MM.1S (cell line): ENCODE measurements around the gene C1orf74.

Experiments used
- DNase-seq: peaks from one replicate; pipeline ENCODE4 v3.0.0-alpha.2; 2015
- H2AFZ ChIP-seq: fragments of 300-600 bp; sonication (generic); 2 replicates; pipeline ENCODE4 v1.6.0; 2016; ENCODE audit warnings: antibody characterized with exemption, low read length
- H3F3A ChIP-seq: fragments of 300-600 bp; sonication (generic); 2 replicates; pipeline ENCODE4 v1.6.1; 2016; ENCODE audit warnings: mild to moderate bottlenecking, antibody characterized with exemption, low read length, moderate library complexity, mixed read lengths; ENCODE audit not compliant: insufficient read depth
- H3K27ac ChIP-seq: fragments of 300-600 bp; sonication (generic); 2 replicates; pipeline ENCODE4 v1.5.1; 2016; ENCODE audit warnings: mild to moderate bottlenecking, low read length
- H3K27me3 ChIP-seq: fragments of 300-600 bp; sonication (generic); replicated peaks from 2 replicates; pipeline ENCODE4 v1.6.0; 2016; ENCODE audit warnings: low read length; ENCODE audit not compliant: insufficient read depth
- H3K36me3 ChIP-seq: fragments of 300-600 bp; sonication (generic); replicated peaks from 2 replicates; pipeline ENCODE4 v1.6.1; 2016; ENCODE audit warnings: mild to moderate bottlenecking, low read length, mixed read lengths; ENCODE audit not compliant: insufficient read depth
- H3K4me1 ChIP-seq: fragments of 300-600 bp; sonication (generic); 2 replicates; pipeline ENCODE4 v1.6.1; 2016; ENCODE audit warnings: low read length, mixed read lengths
- H3K4me2 ChIP-seq: fragments of 300-600 bp; sonication (generic); 2 replicates; pipeline ENCODE4 v1.6.0; 2016; ENCODE audit warnings: low read depth, low read length
- H3K4me3 ChIP-seq: fragments of 300-600 bp; sonication (generic); 2 replicates; pipeline ENCODE4 v1.5.1; 2016; ENCODE audit warnings: low read length, mixed read lengths
- H3K79me2 ChIP-seq: fragments of 300-600 bp; sonication (generic); 2 replicates; pipeline ENCODE4 v1.6.1; 2016; ENCODE audit warnings: mixed run types, low read length, mixed read lengths
- H3K9ac ChIP-seq: fragments of 300-600 bp; sonication (generic); 2 replicates; pipeline ENCODE4 v1.6.1; 2016; ENCODE audit warnings: low read length, mixed read lengths
- H3K9me2 ChIP-seq: fragments of 300-600 bp; sonication (generic); replicated peaks from 2 replicates; pipeline ENCODE4 v1.6.1; 2016; ENCODE audit warnings: mild to moderate bottlenecking, low read length, mixed read lengths; ENCODE audit not compliant: insufficient read depth
- H3K9me3 ChIP-seq: fragments of 300-600 bp; sonication (generic); replicated peaks from 2 replicates; pipeline ENCODE4 v1.6.1; 2016; ENCODE audit warnings: mild to moderate bottlenecking, low read length, mixed read lengths; ENCODE audit not compliant: insufficient read depth
- H4K20me1 ChIP-seq: fragments of 300-600 bp; sonication (generic); 2 replicates; pipeline ENCODE4 v1.6.1; 2016; ENCODE audit warnings: mild to moderate bottlenecking, low read length, moderate library complexity, mixed read lengths; ENCODE audit not compliant: insufficient read depth
- EZH2 ChIP-seq: fragments of 300-600 bp; sonication (generic); optimal IDR thresholded peaks from 2 replicates; pipeline ENCODE3; 2017; ENCODE audit warnings: low read depth, mild to moderate bottlenecking, antibody characterized with exemption, low read length, mixed read lengths
- EZH2phosphoT487 ChIP-seq: fragments of 300-600 bp; sonication (generic); IDR thresholded peaks from 2 replicates; pipeline ENCODE4 v1.6.1; 2018; ENCODE audit warnings: antibody characterized with exemption, low read length
- TF ChIP-seq, protein P1 (sequence below): fragments of 300-600 bp; sonication (generic); IDR thresholded peaks from 2 replicates; pipeline ENCODE4 v1.5.1; 2016; ENCODE audit warnings: antibody characterized with exemption, low read length, mixed read lengths

The C1orf74 gene

GRCh38 chr1:209751627-209752231 lies 32.6 kb downstream of the C1orf74 start:
- peaks cover 41% of the 10 kb centered on the region for H3F3A ChIP-seq
- peak; percentile 67 for DNase-seq
- no peak for TF ChIP-seq EZH2phosphoT487
- TF ChIP-seq, protein P1, sequence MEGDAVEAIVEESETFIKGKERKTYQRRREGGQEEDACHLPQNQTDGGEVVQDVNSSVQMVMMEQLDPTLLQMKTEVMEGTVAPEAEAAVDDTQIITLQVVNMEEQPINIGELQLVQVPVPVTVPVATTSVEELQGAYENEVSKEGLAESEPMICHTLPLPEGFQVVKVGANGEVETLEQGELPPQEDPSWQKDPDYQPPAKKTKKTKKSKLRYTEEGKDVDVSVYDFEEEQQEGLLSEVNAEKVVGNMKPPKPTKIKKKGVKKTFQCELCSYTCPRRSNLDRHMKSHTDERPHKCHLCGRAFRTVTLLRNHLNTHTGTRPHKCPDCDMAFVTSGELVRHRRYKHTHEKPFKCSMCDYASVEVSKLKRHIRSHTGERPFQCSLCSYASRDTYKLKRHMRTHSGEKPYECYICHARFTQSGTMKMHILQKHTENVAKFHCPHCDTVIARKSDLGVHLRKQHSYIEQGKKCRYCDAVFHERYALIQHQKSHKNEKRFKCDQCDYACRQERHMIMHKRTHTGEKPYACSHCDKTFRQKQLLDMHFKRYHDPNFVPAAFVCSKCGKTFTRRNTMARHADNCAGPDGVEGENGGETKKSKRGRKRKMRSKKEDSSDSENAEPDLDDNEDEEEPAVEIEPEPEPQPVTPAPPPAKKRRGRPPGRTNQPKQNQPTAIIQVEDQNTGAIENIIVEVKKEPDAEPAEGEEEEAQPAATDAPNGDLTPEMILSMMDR, result no peak
- TF ChIP-seq EZH2, result no peak
- H4K20me1 ChIP-seq, result no peaks in the 10 kb centered on the region
- H3K79me2 ChIP-seq, result peaks cover 4% of the 10 kb centered on the region
- no peaks in the 10 kb centered on the region for H3K27me3 ChIP-seq
- H2AFZ ChIP-seq, result no peak overlapping the region
- H3K9me3 ChIP-seq, result no peaks in the 10 kb centered on the region
- H3K4me2 ChIP-seq, result peak overlapping the region; percentile 60
- H3K9ac ChIP-seq, result 0 out of 2 replicates have a peak overlapping the region, but pooled peaks have one; percentile 1
- H3K27ac ChIP-seq, result peak overlapping the region; percentile 43; the same call in 1 of the 2 replicates
- H3K4me3 ChIP-seq, result peak overlapping the region; percentile 5; the same call in 1 of the 2 replicates
- H3K36me3 ChIP-seq, result no peaks in the 10 kb centered on the region
- no peaks in the 10 kb centered on the region for H3K9me2 ChIP-seq
- H3K4me1 ChIP-seq, result peaks cover 60% of the 10 kb centered on the region

DNA sequence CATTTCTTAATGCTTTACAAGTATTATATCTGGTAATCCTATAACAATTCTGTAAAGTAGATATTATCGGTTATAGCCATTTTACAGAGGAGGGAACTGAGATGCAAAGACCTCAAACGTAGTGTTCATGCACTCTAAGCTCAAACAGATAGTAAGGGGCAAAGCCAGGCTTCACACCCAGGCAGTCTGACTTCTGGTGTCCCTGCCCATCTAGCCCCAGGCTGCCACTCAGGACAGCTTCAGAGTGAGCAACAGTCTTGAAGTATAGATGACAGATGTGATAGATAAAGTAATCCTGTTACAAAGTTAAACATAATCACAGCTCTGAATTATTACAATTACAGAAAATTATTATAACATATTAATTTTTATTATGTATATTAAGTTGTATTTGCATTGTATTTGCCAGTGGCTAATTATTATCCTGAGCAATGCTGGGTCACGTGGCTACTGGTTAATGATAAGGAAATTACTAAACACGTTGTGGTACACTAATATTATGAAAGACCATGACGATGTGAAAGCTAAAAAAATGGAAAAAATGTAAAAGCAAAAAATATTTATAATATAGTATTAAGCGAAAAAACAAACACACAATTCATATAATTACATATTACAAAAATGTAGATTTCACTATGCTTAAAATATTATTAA lies 34.6 kb downstream of the C1orf74 start:
- Histone ChIP-seq H3K9me2 (no peaks in the 10 kb centered on the region), H3F3A (peaks cover 22% of the 10 kb centered on the region), H3K27me3 (no peaks in the 10 kb centered on the region), H3K27ac (no peak overlapping the region), H2AFZ (no peak overlapping the region), H3K9me3 (no peaks in the 10 kb centered on the region), H3K4me2 (no peak overlapping the region), H3K9ac (no peak overlapping the region), H3K79me2 (no peaks in the 10 kb centered on the region), H3K4me3 (no peak overlapping the region), H3K36me3 (no peaks in the 10 kb centered on the region), H4K20me1 (no peaks in the 10 kb centered on the region), H3K4me1 (peaks cover 43% of the 10 kb centered on the region)
- DNase-seq, result no peak
- TF ChIP-seq EZH2phosphoT487 (no peak), EZH2 (no peak)
- TF ChIP-seq, protein P1, result no peak

DNA sequence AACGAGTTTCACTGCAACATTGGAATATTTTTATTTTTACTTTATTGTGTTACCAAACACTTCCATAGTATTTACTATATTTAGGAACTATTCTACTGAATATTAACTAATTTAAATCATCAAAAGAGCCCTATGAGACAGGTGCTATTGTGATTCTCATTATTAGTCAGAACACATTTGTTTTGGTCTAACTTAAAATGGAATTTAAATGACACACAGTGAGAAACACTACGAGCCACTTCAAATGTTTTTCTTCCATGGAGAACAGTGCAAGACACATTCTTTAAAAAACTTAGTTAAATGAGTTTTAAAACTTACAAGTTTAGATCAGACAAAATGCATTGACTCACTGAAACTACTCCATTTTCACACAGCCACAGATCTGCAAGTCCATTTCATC lies 35.2 kb downstream of the C1orf74 start:
- peaks cover 22% of the 10 kb centered on the region for H3F3A ChIP-seq
- no peak overlapping the region for H2AFZ ChIP-seq
- no peaks in the 10 kb centered on the region for H3K79me2 ChIP-seq
- no peaks in the 10 kb centered on the region for H3K9me3 ChIP-seq
- no peaks in the 10 kb centered on the region for H3K27me3 ChIP-seq
- no peak overlapping the region for H3K9ac ChIP-seq
- H3K36me3 ChIP-seq, result no peaks in the 10 kb centered on the region
- no peaks in the 10 kb centered on the region for H3K9me2 ChIP-seq
- peaks cover 42% of the 10 kb centered on the region for H3K4me1 ChIP-seq
- H3K4me2 ChIP-seq, result no peak overlapping the region
- no peaks in the 10 kb centered on the region for H4K20me1 ChIP-seq
- no peak for TF ChIP-seq EZH2
- TF ChIP-seq EZH2phosphoT487, result no peak
- TF ChIP-seq, protein P1, result no peak
- H3K4me3 ChIP-seq, result no peak overlapping the region
- no peak for DNase-seq
- no peak overlapping the region for H3K27ac ChIP-seq
